HTR-8/SVneo (cell line): ENCODE measurements around the gene FPR3.
A peak's percentile ranks its signal among the peaks of the same experiment; 100 is the strongest.

Experiments used
- DNase-seq: peaks from one replicate; pipeline ENCODE4 v3.0.0; 2011; ENCODE audit warnings: low spot score, mixed read lengths; ENCODE audit not compliant: insufficient read length
- FAIRE-seq: peaks from 2 replicates; lab custom pipeline; 2011; peaks lifted over from hg19 to GRCh38; lab: Jason Lieb, UNC

FPR3 gene

GRCh38 chr19:51781999-51782398 lies 13.0 kb upstream of the FPR3 start:
- no peak for FAIRE-seq
- no peak for DNase-seq

GRCh38 chr19:51783372-51783771 lies 11.6 kb upstream of the FPR3 start:
- DNase-seq (no peak), FAIRE-seq (no peak)

- no peak for FAIRE-seq
- DNase-seq: no peak
These were observed 10.7 kb upstream of the FPR3 start for GRCh38 chr19:51784109-51784785.

DNA sequence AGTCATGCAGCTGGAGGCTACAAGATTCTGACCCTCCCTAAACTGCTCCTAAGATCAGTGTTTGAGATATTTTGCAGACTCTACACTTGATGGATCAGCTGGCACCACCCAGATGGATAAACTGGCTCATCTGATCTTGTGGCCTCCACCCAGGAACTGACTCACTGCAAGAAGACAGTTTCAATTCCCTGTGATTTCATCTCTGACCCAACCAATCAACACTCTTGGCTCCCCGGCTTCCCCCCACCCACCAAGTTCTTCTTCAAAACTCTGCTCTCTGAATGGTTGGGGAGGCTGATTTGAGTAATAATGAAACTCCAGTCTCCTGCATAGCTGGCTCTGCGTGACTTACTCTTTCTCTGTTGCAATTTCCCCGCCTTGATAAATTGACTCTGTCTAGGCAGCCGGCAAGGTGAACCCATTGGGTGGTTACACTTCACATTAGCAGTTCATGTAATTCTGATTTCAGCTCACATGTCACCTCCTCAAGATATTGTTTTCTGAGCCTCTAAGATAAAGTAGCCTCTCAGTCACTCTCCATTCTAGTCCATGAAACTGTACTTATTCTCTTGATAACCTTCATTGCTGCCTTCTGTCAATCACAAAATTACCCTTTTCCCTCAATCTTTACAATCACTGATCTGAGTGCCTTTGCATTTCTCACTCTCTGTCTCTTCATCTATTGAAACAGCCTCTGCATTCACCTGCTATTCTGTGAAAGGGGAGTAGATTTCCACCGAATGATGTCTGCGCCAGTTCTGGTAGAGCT lies 9.9 kb upstream of the FPR3 start:
- no peak for FAIRE-seq
- no peak for DNase-seq

- FAIRE-seq: no peak
These were observed 8.1 kb upstream of the FPR3 start for GRCh38 chr19:51786646-51787494.

GRCh38 chr19:51788029-51788428 lies 6.9 kb upstream of the FPR3 start:
- no peak for DNase-seq
- FAIRE-seq: no peak

More at GRCh38 chr19:51786646-51787494, 8.1 kb upstream of the FPR3 start:
- DNase-seq: no peak

DNA sequence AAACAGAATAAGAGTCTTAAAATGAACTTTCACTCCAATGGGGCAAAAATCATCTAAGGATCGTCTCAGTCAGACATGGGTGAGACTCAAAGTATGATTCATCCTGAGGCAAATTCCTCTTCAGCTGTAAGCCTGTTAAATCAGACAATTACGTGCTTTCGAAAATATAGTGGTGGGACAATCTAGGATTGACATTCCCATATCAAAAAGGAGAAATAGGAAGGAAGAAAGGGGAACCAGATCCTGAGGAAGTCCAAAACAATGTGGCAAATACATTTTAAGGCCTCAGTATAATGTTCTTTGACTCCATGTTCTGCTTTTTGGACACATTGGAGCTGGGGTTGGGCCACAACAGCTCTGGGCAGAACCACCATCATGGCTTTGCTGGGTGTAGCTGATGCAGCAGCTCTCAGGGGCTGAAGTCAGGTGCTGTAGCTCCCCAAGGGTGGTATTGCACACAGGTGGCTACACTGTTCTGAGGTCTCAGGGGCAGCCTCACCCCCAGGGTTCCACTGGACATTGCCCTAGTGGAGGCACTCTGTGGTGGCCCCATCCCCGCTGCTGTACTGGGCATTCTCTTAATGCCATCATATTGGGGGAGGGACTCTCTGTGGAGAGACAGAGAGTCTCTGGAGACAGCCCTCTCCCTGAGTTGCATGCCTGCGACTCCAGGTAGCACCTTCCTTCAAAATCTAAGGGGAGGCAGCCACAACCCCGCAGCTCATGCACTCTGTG lies 5.7 kb upstream of the FPR3 start:
- FAIRE-seq (no peak), DNase-seq (no peak)

- no peak for FAIRE-seq
These were observed 2.0 kb upstream of the FPR3 start for GRCh38 chr19:51792932-51793331.

DNA sequence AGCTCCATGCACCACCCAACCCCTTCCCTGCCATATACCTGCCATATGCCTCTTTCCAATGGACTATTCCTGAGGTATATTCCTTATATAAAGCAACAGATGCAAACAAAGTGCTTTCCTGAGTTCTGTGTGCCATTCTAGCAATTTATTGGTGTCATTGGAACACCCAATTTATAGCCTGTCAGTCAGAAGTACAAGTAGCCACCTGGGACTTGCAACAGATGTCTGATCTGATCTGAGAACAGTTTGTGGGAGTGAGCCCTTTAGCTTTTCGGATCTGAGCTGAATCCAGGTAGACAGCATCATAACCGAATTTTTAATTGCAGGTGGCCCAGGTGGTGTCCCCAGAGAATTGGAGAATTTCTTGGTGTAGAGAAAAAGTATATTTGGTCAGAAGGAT lies 963 bp upstream of the FPR3 start:
- FAIRE-seq (no peak), DNase-seq (no peak)

More at GRCh38 chr19:51792932-51793331, 2.0 kb upstream of the FPR3 start:
- DNase-seq: no peak

- no peak for DNase-seq
These were observed 1.3 kb downstream of the FPR3 start for GRCh38 chr19:51796195-51796679.

DNA sequence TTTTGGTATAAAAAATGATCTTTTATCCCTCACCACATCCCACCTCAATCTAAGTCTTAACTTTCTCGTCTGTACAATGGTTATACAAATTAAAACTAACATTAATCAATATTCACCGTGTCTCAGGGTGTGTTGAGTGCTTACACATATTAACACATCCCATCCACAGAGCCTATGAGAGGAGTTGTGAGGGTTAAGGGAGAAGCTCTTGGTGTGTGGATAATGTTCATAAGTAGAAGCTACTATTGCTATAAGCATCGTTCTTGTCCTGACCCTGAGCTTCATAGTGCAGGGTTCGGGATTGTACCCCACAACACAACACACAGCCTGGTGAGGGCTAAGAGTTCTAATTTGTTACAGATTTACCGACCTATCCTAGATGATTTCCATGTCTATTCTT lies 2.5 kb downstream of the FPR3 start:
- FAIRE-seq (no peak), DNase-seq (no peak)

More at GRCh38 chr19:51796195-51796679, 1.3 kb downstream of the FPR3 start:
- no peak for FAIRE-seq

- no peak for DNase-seq
- no peak for FAIRE-seq
These were observed 3.1 kb downstream of the FPR3 start for GRCh38 chr19:51798062-51798461.

DNA sequence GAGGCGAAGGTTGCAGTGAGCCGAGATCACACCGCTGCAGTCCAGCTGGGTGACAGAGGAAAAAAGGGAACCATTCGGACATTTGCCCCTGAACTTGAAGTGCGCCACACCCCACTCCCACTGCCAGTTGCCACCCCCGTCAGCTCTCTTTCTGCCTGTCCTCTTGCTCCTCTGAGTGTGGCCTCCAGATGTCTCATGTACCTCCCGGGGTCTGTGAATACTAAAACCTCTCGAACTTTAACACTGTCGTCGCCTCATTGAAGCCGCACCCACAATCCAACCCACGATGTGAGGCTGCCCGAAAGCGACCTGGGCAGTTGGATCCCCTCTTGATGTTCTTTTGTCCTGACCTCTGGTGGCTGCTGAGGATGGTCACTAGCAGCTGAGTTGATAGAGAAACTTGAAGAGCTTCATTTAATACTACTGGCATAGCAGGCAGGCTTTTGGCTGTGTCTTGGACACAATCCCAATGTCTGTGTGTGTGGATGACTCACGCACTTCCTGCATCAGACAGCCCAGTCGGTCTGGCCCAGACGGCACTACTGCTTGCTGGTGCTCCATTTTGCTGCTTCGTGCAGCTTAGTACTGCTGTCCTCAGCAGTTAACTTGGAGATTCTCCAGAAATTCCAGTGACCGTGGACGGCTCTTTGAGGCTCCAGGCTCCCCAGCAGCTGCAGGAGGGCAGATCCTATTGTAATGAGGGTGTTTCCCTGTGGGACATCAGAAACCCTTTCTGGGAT lies 4.2 kb downstream of the FPR3 start:
- FAIRE-seq: peak; percentile 95

GRCh38 chr19:51799774-51800472 lies 5.0 kb downstream of the FPR3 start:
- FAIRE-seq: no peak
- DNase-seq: no peak

More for the DNA sequence above, 4.2 kb downstream of the FPR3 start:
- peak; percentile 86 for DNase-seq

- DNase-seq (no peak), FAIRE-seq (no peak)
These were observed 5.7 kb downstream of the FPR3 start for GRCh38 chr19:51800473-51801244.

DNA sequence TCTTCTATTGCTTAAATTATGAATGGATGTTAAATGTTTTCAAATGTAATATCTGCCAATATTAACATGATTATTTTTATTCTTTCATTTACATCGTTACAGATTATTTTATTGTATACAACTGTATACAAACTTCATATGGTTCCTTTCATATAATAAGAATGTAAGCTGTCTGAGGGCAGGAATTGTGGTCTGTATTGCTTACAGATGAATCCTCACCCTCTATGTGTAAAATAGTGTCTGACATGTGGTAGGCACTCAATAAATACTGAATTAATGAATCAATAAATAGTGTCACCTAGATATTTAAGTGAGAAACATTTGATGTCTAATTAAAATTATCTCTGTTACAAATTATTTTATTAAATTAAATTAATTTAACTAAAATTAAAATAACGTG lies 7.8 kb downstream of the FPR3 start:
- FAIRE-seq: no peak

DNA sequence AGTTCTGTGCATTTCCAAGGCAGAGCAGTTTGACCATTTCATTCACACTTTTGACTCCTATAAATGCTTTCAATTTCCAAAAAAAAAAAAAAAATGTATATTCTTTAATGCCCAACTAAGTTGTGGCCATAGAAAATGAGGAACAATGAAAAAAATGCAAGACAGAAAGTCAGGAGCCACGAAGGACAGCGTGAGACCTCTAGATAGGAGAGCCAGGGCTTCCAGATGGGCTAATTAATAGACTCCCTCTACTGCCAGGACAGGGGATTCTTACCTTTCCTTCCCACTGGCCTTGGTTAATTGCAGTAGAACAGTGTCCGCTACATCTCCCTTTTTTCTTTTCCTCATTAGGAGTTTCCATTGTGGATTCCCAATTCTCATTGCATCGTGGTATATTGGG lies 8.6 kb downstream of the FPR3 start:
- FAIRE-seq: no peak

More for the DNA sequence above, 7.8 kb downstream of the FPR3 start:
- no peak for DNase-seq

DNA sequence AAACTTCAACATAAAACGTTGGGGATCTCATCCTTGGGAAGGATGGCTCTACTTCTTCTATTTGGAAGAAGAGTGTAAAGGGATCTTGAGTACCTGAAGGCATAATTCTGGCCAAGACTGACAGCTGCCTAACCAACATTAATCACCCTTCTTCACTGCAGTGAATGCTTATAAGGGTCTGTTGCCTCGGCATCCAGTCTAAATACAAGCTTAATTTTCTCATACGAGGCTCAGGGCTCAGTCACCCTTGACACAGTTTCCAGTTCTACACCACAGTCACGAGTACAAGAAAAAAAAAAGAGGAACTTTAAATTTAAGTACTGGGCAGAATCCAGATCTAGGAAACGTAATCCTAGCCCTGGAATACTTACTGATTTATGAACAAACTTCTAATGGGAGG lies 9.0 kb downstream of the FPR3 start:
- no peak for DNase-seq
- no peak for FAIRE-seq

More for the DNA sequence above, 8.6 kb downstream of the FPR3 start:
- no peak for DNase-seq
